Stimulated activated CD4-positive, alpha-beta T cell treated with anti-CD3 and anti-CD28 coated beads, TNF-alpha, amount 100 ng/mL, for 4 hours (primary cell): Measurements from ENCODE around the gene CSMD2.

Experiments
- DNase-seq, 3 experiments: peaks; one replicate each; pipeline ENCODE4 v3.0.0-alpha.2; 2020; ENCODE audit warnings: low read depth in 3 of 3

CSMD2 gene

GRCh38 chr1:33501774-33502173 lies 663.3 kb downstream of the CSMD2 start:
- no peak for DNase-seq

- no peak for DNase-seq
Observed at GRCh38 chr1:33501309-33501708, 663.7 kb downstream of the CSMD2 start.

- DNase-seq, result no peak
Observed at GRCh38 chr1:33500547-33500946, 664.5 kb downstream of the CSMD2 start.

DNA sequence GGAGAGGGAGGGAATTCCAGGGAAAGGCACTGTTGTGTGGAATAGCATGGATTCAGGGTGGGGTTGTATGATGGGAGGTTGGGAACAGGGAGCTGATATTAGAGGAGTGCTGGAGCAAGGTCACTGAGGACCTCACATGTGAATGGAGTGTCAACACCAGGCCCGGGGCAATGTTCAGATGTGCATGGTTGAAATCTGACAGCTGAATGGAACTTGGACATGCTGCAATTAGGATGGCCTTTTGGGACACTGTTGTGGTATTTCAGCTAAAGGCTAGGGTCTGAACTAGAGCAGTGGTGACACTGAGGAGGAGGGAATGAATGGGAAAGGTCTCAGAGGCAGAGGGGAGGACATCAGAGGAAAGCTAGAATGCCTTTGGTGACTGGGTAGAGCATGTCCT lies 667.6 kb downstream of the CSMD2 start:
- no peak for DNase-seq

- no peak for DNase-seq
Observed at GRCh38 chr1:33494929-33495328, 670.1 kb downstream of the CSMD2 start.

DNA sequence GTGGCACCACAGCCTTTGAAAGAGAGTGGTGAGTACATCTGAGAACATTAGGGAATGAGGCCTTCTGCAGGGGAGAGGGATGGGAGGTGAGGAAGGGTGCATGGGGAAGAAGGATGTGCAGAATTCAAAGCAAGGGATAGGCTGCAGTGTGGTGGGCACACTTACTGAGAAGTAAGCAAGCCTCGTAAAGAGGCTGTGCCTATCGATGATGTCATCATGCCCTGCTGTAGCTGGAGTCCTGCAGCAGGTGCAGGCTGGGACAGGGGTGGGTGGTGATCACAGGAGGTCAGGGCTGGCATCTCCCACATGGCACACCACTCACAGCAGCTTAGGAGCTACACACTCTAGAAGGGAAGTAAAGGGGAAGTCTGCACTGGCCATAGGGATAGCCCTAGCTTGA lies 676.4 kb downstream of the CSMD2 start:
- DNase-seq, result no peak

DNA sequence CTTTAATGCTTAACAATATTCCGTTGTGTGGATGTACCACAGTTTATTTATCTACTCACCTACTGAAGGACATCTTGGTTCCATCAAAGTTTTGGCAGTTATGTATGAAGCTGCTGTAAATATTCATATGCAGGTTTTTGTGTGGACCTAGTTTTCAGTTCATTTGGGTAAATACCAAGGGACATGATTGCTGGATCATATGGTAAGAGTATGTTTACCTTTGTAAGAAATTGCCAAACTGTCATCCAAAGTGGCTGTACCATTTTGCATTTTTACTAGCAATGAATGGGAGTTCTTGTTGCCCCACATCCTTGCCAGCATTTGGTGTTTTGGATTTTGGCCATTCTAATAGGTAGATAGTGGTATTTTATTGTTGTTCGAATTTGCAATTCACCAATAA lies 682.6 kb downstream of the CSMD2 start:
- no peak for DNase-seq

DNA sequence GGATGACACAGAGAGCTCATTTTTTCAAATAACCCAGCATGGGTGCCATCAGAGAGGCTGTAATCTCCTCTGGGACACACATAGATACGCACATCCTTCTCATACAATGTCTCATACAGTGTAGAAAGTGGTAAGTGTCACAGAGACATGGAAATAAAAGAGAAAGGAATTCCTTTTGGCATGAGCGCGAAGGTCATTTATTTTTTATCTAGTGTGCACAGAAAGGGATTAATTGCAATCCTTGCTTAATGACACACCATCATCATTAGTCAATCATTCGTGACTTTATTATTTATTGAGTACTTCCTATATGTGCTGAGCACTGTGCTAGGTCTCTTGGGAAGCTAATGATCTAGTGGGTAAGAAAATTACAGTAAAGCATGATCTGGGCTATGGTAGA lies 687.6 kb downstream of the CSMD2 start:
- DNase-seq, result no peak

DNA sequence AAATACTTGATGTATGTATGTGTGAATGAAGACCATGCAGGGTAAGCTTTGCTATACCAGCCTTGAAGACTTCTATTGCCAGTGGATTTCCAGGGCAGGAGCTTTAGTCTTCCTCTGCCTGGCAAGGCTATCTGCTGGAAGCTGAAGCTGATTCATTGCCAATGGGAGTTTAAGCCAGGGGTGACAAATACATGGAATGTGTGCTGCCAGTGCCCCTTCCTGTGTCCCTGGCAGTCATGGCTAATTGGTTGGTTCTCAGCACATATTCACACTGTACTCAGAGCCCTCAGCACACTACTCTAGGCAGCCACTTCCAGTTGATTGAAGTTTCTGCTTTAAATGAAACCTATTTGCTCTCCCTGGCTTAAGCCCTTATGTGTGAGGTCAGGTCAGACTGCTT lies 691.1 kb downstream of the CSMD2 start:
- DNase-seq, result no peak

GRCh38 chr1:33472269-33472980 lies 692.6 kb downstream of the CSMD2 start, which contains the start of gene ZSCAN20:
TSS of gene ZSCAN20 (plus strand) at chr1:33472645. CDS start at chr1:33479289, 6,644 bp downstream.
- DNase-seq, result peak; percentile 72 to 74 (median 74)

- DNase-seq, result no peak
Observed at GRCh38 chr1:33471416-33471815, 693.6 kb downstream of the CSMD2 start.

DNA sequence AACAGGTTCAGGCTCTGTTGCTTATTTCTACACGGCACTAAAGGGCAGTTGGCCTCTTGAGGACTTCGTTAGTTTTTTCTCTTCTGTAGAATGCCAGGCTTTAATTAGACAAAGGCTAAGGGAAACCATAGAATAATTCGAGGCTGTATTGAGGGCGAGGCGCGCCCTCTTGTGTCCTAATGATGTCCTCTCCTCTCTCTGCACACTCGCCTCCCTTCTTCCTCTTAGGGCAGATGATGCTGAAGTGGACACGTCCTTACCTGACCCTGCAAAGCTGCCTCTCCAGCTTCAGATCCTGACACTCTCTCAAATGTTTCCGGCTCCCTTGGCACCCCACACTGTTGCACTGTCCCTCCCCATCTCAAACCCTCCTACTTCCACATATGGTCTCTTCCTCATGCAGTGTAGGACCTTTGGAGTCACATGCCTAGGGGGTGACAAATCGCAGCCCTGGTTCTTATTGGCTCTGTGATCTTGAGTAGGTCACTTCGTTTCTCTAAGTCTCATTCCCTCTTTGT lies 694.5 kb downstream of the CSMD2 start:
- peak in 2 of 3 experiments; percentile 15 to 27 for DNase-seq

GRCh38 chr1:33469691-33470090 lies 695.3 kb downstream of the CSMD2 start:
- no peak for DNase-seq

GRCh38 chr1:33468967-33469366 lies 696.1 kb downstream of the CSMD2 start:
- no peak for DNase-seq

GRCh38 chr1:33468531-33468930 lies 696.5 kb downstream of the CSMD2 start:
- DNase-seq, result no peak

DNA sequence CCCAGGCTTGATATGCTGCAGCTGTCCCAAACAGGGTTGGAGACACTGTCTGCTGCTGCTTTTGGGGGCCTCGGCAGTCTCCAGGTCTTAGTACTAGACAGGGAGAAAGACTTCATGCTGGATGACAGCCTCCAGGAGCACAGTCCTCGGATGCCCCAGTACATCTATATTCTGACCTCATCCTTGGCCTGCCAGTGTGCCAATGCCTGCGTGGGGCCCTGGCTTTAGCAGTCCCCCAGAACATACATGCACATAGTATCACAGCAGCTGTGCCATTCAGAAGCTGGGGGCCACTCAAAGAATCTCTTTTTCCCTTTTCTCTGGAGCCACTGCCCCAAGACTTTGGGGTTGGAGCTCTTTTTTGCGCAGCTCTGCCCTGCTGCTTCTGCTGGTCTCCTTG lies 697.0 kb downstream of the CSMD2 start:
- DNase-seq, result no peak

GRCh38 chr1:33466159-33466558 lies 698.9 kb downstream of the CSMD2 start:
- DNase-seq, result no peak

DNA sequence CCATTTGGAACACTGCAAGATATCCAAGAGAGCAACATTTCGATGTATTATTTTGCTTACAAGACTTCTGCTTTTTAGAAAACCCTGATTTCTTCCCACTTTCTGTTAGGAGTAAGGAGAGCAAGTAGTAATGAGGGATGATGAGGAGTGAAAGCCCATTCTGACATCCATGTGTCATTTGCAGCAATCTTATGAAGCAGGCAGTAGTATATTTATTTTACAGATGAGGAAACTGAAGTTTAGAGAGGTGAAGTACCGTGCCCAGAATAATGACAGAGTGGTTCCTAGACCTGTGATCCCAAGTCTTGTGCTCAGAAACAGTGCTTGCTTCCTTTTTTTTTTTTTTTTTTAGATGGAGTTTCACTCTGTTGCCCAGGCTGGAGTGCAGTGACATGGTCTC lies 699.7 kb downstream of the CSMD2 start:
- DNase-seq, result no peak

DNA sequence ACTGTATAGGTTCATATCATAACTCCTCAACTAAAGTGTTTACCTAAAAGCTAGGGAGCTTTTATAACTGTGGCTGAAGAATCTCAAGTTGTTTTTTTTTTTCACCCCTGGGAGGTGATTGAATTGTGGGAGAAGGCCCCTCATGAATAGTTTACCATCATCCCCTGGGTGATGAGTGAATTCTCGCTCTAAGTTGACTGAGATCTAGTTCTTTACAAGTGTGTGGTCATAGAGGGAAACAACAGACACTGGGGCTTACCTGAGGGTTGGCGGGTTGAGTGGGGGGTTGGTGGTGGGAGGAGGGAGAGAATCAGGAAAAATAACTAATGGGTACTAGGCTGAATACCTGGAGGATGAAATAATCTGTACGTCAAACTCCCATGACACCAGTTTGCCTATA lies 700.5 kb downstream of the CSMD2 start:
- DNase-seq, result no peak
